ENCODE measurements around the gene PARN. TPM values are rescaled to one million over a fixed set of nuclear protein-coding genes. Genes with fewer than 3 reads are reported as not detected.

PARN gene
- total RNA-seq, 3 donors from 2014 or later (not counting 1 experiment from before 2014, with no cell fraction given): 44.3 to 57.4 (median 45.1) TPM

GRCh38 chr16:14502256-14502875 lies 127.7 kb downstream of the PARN start:
- H3K27me3 ChIP-seq (ENCODE audit: control insufficient read depth, insufficient read depth, low read length): no peaks in the 10 kb centered on the region
- peaks cover 3% of the 10 kb centered on the region for H3K36me3 ChIP-seq (ENCODE audit: control insufficient read depth, insufficient read depth, low read length)
- H3K4me1 Mint-ChIP-seq: peaks cover 24 to 35% of the 10 kb centered on the region in 2 donors
- no peak overlapping the region for H3K4me3 ChIP-seq (ENCODE audit: low read length)
- no peak overlapping the region for H3K4me3 Mint-ChIP-seq
- DNase-seq (no peak), ATAC-seq (no peak)
- H3K4me1 ChIP-seq (ENCODE audit: control insufficient read depth, insufficient read depth, low read length): no peaks in the 10 kb centered on the region
- peak overlapping the region in 1 of 2 donors; percentile 10 for H3K27ac Mint-ChIP-seq
- H3K27ac ChIP-seq (ENCODE audit: low read length): no peak overlapping the region
- no peaks in the 10 kb centered on the region for H3K27me3 Mint-ChIP-seq (ENCODE audit: low read depth in 2 of 2)
- no peaks in the 10 kb centered on the region for H3K9me3 Mint-ChIP-seq
- 97% methylated on average over 3 of the region's 4 CpGs for WGBS (ENCODE audit: insufficient coverage)
- intact Hi-C loops (cut with micrococcal nuclease): no loop called here
- H3K36me3 Mint-ChIP-seq: no peaks in the 10 kb centered on the region
- no peak for TF ChIP-seq CTCF (IDR thresholded peaks at IDR 0.05)
- no peaks in the 10 kb centered on the region for H3K9me3 ChIP-seq (ENCODE audit: control insufficient read depth, insufficient read depth, low read length)

GRCh38 chr16:14501331-14502255 lies 128.5 kb downstream of the PARN start:
- H3K4me3 Mint-ChIP-seq: no peak overlapping the region
- Histone ChIP-seq H3K4me1 (ENCODE audit: control insufficient read depth, insufficient read depth, low read length) (no peaks in the 10 kb centered on the region), H3K9me3 (ENCODE audit: control insufficient read depth, insufficient read depth, low read length) (no peaks in the 10 kb centered on the region), H3K27ac (ENCODE audit: low read length) (no peak overlapping the region), H3K4me3 (ENCODE audit: low read length) (no peak overlapping the region), H3K27me3 (ENCODE audit: control insufficient read depth, insufficient read depth, low read length) (no peaks in the 10 kb centered on the region), H3K36me3 (ENCODE audit: control insufficient read depth, insufficient read depth, low read length) (peaks cover 3% of the 10 kb centered on the region)
- H3K27ac Mint-ChIP-seq: peak overlapping the region in 1 of 2 donors; percentile 10
- intact Hi-C loops (cut with micrococcal nuclease): no loop called here
- no peak for TF ChIP-seq CTCF (IDR thresholded peaks at IDR 0.05)
- H3K27me3 Mint-ChIP-seq (ENCODE audit: low read depth in 2 of 2): no peaks in the 10 kb centered on the region
- H3K9me3 Mint-ChIP-seq: no peaks in the 10 kb centered on the region
- no peaks in the 10 kb centered on the region for H3K36me3 Mint-ChIP-seq
- peak in 1 of 3 donors; percentile 20 for ATAC-seq
- 74% methylated on average over 9 of the region's 9 CpGs for WGBS (ENCODE audit: insufficient coverage)
- DNase-seq: no peak
- peaks cover 31 to 43% of the 10 kb centered on the region in 2 donors for H3K4me1 Mint-ChIP-seq

GRCh38 chr16:14500791-14501190 lies 129.3 kb downstream of the PARN start:
- Histone ChIP-seq H3K4me1 (ENCODE audit: control insufficient read depth, insufficient read depth, low read length) (peaks cover 4% of the 10 kb centered on the region), H3K9me3 (ENCODE audit: control insufficient read depth, insufficient read depth, low read length) (no peaks in the 10 kb centered on the region), H3K27me3 (ENCODE audit: control insufficient read depth, insufficient read depth, low read length) (no peaks in the 10 kb centered on the region), H3K36me3 (ENCODE audit: control insufficient read depth, insufficient read depth, low read length) (peaks cover 3% of the 10 kb centered on the region), H3K27ac (ENCODE audit: low read length) (no peak overlapping the region), H3K4me3 (ENCODE audit: low read length) (no peak overlapping the region)
- no peaks in the 10 kb centered on the region for H3K36me3 Mint-ChIP-seq
- no CpG with 5 or more reads among the region's 2 CpGs for WGBS (ENCODE audit: insufficient coverage)
- DNase-seq: no peak
- H3K27ac Mint-ChIP-seq: no peak overlapping the region
- no peak overlapping the region for H3K4me3 Mint-ChIP-seq
- H3K4me1 Mint-ChIP-seq: peaks cover 34 to 42% of the 10 kb centered on the region in 2 donors
- intact Hi-C loops (cut with micrococcal nuclease): no loop called here
- no peaks in the 10 kb centered on the region for H3K9me3 Mint-ChIP-seq
- no peaks in the 10 kb centered on the region for H3K27me3 Mint-ChIP-seq (ENCODE audit: low read depth in 2 of 2)
- no peak for ATAC-seq
- no peak for TF ChIP-seq CTCF (IDR thresholded peaks at IDR 0.05)

Data from natural killer cell (primary cell).